Activated CD4-positive, alpha-beta T cell treated with anti-CD3 and anti-CD28 coated beads, Interleukin-2, Interleukin-6, amounts not matched to agents 100 ng/mL and 50 ng/mL, durations not matched to agents 16 hours and 8 hours (primary cell): ENCODE results near the gene GARIN5B.

Experiments
- DNase-seq: peaks from one replicate; pipeline ENCODE4 v3.0.0-alpha.2; 2020

GARIN5B gene

DNA sequence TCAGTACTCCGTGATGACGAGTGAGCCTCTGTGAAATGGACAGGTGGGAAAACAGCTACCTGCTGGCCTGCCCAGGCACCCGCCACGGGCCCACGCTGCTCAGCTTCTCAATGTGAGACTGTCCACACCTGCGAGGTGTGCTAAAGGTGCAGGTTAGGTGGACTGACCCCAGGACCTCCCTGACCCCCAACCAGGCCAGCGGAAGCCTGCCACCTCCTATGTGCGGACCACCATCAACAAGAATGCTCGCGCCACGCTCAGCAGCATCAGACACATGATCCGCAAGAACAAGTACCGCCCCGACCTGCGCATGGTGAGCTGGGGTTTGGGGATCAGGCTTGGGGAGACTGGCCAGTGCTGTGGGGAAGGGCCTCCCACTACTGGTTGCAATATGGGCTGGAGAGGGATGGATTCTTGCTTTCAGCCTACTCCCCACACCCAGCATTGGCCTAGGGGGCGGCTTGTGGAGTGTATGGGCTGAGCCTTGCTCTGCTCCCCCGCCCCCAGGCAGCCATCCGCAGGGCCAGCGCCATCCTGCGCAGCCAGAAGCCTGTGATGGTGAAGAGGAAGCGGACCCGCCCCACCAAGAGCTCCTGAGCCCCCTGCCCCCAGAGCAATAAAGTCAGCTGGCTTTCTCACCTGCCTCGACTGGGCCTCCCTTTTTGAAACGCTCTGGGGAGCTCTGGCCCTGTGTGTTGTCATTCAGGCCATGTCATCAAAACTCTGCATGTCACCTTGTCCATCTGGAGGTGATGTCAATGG, 24.9 kb upstream of the GARIN5B start:
- no peak for DNase-seq

DNA sequence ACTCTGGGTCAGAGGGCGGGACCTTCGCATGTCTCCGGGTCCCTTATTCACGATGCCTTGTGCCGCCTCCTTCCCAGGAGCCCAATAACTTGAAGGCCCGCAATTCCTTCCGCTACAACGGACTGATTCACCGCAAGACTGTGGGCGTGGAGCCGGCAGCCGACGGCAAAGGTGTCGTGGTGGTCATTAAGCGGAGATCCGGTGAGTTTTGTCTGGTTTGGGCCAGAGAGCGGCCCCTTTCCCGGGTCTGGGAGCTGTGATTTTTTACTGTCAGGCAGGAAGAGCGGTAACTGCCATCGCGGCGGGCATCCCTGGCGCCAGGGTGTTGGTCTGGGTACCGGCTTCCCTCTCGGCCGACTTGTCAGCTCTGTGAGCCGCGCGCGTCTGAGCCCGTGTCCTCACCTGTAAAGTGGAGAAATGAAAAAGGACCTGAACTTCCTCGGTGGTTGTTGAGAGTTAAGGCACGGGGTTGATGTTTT, 23.5 kb upstream of the GARIN5B start:
- DNase-seq, result no peak

DNA sequence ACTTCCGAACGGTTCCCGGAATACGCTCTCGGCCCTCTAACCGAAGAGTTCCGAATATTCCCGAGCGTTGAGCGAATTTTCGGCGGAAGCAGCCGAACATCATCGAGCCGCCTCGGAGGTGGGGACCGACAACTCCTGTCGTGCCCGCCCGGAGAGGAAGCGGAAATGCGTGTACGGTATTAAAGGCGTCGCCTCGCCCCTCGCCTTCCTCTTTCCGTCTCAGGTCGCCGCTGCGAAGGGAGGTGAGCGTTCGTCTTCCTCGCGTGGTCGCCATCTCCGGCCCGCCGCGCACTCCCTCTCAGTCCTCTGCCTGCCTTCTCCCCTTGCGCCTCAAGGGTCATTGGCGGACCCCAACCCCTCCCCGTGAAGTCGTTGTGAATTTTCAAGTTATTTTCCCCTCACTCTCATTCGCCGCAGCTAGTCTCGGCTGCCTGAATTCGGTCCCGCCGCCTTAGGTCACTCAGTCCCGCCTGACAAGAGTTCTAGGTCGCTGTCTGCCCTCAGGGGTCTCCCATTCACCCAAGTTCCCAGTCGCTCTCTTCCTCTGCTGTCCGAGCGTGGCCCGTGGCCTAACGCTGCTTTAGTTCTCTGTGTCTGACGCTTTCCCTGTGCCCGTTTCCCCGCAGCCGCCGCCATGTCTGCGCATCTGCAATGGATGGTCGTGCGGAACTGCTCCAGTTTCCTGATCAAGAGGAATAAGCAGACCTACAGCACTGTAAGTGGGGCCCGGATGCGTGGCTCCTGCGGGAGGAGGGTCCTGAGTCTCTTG, 22.8 kb upstream of the GARIN5B start, which contains the start of gene RPL28:
Gene RPL28 (plus strand): TSS at position 209 of the 769 bp plus-strand sequence. CDS start 426 bp downstream, at position 635.
- peak; percentile 99 for DNase-seq

DNA sequence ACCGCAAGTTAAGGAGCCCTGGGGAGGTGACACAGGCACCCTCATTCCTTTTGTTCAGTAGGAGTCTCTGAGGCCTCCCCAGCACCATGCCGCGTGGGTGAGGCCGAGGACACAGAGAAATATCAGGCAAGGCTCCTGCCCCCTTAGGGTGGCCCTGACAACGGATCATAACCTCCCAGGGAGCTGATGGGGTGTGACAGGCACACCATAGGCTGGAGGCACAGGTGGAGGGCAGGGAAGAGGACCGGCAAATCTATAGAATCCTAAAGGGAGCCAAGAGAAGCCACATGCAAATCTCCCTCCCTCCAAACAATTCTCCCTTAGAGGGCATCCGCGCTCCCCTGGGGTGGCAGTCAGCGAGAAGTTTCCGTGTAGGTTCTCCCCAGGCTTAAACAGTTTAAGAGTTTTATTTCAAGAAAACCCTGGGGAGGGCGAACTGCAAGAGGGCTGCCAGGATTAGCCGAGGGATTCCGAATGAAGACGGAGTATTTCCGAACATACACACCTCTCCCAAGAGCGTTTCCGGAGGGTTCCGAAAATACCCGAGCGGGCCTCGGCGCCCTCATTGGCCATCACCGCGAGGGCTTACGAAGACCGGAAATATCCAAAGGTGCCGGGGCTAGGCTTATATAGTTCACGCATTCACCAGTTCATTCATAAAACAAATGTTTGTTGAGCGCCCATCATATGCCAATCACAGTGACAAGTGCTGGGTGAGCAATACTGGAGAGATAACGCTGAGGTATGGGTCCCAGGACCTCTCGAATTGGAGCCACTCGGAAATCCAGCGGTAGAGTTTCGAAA, 22.1 kb upstream of the GARIN5B start:
- peak; percentile 98 for DNase-seq

DNA sequence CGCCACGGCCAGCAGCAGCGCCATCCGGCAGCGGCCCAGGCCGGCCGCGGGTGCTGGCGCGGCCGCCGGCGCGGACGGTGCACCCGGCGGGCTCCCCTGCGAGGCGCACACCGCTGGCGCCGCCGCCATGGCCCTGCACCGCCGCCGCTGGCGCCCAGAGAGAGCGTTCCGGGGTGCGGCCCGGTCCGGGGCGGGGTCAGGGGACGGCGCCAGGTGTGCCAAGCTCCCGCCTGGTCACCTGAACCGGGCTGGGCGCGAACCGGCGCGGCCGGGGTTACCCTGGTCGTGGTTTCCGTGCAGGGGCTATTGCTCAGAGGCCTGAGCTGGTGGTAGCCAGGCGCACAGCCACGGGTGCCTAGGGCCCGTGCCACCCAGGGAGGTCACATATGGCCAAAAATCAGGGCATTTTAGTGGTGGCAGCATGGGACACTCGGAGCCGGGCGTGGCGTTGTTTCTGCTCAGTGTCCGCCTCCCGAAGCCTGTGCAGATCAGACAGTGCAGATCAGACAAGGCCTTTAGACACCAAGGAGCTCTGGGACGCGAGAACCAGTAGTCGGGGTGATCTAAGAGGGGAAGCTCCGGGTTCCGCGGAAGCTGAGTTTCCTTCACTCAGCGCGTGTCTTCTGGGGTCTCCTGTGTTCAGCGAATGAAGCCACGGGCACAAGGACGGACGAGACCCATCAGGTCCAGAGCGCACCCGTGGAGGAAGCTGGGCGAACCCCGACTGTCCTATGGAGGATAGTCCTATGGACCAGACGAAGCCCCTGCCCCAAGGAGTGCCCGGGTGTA, 21.3 kb upstream of the GARIN5B start, which contains the start of gene TMEM238:
Gene TMEM238 (minus strand): TSS at position 162 of the 789 bp plus-strand sequence. CDS start 33 bp downstream, at position 129.
- DNase-seq, result peak; percentile 66

DNA sequence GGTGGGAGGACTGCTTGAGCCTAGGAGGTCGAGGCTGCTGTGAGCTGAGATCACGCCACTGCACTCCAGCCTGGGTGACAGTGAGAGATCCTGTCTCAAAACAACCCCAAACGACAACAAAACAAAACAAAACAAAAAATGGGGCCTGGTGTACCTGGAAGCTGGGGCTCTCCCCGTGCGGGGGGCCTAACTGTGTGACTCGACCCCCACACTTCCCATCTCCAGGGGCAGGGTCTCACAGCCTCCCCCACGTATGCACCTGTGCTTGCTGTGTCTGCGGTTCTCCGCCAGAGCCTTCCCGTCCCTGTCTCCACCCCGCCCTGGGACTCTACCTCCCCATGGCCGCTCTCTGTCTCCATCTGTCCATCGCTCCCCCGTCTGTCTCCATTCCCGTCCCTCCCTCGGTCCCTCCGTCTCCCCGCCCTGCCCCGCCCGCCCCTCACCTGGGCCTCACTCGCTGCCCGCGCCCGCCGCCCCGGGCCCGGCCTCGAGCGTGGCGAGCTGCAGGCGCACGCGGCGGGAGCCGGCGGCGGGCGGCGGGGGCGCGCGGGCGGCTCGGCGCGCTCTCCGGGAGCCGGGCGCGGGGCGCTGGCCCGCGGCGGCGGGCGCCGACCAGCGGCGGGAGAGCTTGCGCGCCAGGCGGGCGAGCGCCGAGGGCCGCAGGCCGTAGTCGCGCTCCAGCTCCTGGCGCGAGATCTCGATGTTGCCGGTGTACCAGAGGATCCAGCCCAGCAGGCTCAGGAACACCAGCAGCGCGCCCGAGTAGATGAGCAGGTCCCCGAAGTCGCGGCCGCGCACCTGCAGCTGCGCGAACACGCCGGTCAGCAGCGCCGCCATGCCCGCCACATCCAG, 20.4 kb upstream of the GARIN5B start:
- peak; percentile 68 for DNase-seq

DNA sequence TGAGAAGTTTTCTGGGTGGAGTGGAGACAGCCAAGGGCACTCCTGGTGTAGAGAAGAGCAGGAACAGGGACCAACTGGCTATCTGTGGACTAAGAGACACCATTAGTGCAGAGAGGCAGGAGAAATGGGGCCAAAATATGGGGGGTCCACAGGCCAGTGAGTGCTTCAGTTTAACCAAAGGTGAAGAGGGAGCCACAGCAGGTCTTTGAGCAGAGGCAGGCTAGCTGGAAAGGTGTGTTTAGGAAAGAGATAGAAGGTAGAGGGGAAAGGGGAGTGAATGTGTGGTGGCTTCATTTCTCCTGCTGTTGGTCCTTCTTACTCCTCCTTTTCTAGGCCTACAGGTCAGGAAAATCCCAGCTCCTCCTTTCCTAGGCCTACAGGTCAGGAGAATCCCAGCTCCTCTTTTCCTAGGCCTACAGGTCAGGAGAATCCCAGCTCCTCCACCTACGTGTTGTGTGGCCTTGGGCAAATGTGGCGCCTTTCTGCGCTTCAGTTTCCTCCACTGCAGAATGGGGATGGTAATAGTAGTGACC, 19.5 kb upstream of the GARIN5B start:
- DNase-seq, result no peak

DNA sequence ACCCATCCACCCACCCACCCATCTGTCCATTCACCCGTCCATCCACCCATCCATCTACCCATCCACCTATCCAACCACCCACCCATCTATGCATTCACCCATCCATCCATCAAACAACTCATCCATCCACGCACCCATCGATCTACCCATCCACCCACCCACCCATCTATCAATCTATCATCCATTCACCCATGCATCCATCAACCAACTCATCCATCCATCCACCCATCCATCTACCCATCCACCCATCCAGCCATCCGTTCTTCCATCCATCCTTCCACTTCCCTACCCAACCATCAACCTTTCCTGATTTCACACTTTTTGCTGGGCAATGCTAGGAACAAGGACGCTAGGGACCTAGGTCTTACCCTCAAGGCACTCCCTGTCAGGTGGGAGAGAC, 19.0 kb upstream of the GARIN5B start:
- no peak for DNase-seq

DNA sequence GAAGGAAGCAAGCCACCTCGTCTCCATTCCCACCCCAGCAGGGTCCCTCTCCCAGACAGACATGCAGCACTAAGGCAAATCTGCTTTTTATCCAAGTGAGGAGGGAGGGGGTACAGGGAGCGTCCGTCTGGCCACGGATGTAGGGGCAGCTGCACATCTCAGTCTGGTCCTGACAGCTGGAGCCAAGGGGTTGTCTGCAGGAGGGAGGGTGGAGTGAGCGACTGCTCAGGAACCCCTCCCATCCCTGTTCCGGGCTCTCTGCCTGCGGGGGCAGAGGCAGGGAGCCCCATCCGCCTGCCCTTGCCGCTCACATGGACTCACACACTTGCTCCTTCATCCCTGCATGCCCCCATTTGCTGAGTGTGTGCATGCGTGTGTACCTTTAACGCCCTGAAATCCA, 16.1 kb upstream of the GARIN5B start:
- no peak for DNase-seq

DNA sequence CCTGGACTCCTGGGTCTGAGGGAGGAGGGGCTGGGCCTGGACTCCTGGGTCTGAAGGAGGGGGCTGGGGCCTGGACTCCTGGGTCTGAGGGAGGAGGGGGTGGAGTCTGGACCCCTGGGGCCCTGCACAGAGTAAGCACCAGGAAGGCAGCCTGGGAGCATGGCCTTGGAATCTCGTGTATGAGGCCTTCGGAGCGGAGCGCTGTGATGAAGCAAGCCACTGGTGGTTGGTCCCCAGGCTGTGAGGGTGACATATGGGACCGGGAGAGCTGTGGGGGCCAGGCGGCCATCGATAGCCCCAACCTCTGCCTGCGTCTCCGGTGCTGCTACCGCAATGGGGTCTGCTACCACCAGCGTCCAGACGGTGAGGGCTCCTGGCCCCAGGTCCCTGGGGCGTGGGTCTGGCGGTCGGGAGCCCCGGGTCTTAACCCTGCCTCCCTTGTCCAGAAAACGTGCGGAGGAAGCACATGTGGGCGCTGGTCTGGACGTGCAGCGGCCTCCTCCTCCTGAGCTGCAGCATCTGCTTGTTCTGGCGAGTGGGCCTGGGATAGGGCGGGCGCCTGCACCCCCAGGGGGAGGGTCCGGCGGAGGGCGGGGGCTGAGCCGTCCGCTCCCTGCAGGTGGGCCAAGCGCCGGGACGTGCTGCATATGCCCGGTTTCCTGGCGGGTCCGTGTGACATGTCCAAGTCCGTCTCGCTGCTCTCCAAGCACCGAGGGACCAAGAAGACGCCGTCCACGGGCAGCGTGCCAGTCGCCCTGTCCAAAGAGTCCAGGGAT, 14.5 kb upstream of the GARIN5B start:
- DNase-seq, result no peak

DNA sequence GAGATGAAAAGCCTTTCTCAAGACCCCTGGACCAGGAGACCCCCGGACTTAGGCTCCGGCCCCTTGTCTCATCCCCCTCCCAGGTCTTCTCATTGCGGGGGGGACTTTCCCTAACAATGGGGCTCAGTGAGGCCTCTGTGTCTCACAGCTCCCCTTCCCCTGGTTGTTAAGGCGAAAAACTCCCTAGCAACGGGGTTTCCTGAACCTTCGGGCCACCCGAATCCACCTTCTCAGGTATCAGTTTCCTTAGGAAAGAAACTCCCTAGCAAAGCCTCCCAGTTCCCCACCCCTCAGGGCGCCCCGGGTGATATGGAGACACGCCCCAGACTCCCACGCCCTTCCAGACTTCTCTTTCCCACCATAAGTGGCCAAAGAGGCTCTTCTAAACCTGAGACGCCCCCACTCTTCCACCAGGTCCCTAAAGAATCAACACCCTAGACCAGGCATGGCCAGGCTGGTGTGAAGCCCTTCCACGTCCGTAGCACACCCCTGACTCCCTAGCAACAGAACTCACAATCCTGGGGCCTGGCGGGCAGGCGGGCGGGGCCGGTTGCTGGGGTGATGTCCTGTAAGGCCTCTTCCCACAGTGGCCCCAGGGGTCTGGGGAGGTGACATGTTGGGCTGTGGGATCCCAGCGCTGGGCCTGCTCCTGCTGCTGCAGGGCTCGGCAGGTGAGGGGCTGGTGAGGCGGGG, 13.3 kb upstream of the GARIN5B start, which contains the start of gene TMEM190:
Gene TMEM190 (plus strand): TSS at position 586 of the 693 bp plus-strand sequence. CDS start 28 bp downstream, at position 614.
- DNase-seq, result no peak

DNA sequence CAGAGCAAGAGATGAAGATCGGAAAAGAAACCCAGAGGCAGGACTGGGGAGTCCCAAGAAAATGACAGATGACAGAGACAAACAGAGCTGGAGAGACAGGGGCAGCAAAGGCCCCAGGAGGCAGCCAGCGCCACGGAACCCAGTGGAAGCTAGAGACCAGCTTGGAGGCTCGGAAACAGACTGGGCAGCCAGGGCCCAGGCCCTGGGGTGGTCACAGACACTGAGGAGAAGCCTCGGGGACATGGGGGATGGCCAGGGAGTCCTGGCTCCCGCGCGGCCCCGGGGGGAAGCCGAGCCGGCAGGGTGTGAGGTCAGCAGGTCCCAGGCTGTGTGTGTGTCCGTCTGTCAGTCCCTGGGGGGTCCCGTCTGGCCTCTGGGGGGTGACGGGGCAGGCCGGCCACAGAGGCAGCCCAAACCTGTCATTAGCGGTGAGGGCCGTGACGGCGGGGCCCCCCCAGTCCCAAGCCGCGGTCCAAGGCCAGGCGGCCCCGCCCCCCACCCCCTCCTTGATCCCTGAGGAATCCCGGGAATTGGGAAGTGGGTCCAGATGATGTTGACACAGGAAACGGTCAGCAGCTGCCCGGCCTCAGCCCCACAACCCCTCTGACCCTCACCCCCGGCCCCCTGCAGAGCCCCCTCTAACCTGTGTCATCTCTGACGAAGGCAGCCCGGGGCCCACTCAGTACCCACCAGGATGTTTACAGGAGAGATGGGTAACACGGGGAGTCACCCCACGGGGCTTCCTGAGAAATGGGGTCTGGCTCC, 11.1 kb upstream of the GARIN5B start:
- no peak for DNase-seq

DNA sequence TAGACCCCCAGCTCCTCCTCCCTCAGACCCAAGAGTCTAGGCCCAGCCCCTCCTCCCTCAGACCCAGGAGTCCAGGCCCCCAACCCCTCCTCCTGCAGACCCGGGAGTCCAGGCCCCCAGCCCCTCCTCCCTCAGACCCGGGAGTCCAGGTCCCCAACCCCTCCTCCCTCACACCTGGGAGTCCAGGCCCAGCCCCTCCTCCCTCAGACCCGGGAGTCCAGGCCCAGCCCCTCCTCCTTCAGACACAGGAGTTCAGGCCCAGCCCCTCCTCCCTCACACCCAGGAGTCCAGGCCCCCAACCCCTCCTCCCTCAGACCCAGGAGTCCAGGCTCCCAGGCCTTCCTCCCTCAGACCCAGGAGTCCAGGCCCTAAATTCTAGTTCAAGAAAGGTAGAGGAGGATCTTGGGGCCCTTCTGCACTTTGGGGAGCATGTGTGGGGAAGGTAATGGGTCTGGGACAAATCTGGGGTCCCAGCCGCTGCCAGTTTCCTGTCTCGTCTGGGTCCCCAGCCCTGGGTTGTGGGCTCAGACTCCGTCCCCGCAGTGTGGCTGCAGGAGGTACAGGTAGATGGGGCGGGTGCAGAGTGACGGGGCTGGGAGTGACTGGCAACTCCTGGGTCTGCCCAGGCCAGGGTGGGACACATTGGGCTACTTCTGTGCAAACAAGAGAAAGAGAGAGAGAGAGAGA, 10.4 kb upstream of the GARIN5B start:
- no peak for DNase-seq

DNA sequence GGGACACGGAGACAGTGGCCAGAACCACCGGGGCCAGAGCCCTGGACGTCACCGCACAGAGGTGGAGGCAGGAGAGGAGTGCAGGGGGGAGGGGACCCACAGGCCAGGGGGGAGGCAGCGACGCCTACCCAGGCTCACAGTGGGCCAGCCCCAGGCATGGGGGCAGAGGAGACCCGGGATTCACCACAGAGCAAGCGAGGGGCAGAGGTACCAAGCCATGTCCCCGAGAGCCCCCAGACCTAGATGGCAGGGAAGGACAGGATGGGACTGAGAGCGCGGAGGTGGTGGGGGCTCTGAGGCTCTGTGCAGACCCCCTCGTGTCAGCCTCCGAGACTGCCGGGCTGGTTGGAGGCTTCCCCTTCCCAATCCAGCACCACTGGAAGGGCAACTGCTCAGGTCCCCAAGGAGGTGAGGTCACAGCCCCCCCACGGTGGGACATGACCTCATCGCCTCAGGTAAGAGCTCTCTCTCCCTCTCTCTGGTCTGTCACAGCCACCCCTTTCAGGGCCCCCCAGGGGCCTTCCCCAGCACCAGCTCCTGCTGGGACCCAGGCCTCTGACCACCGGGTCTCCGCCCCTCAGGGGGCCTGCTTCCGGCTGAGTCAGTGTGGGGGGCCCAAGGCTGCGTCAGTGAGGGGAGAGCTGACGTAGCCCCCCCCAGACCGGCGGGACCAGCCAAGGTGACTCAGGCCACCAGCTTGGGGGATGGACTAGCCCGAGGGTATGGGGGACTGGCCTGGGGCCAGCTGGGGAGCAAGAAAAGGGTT, 9.4 kb upstream of the GARIN5B start:
- no peak for DNase-seq

DNA sequence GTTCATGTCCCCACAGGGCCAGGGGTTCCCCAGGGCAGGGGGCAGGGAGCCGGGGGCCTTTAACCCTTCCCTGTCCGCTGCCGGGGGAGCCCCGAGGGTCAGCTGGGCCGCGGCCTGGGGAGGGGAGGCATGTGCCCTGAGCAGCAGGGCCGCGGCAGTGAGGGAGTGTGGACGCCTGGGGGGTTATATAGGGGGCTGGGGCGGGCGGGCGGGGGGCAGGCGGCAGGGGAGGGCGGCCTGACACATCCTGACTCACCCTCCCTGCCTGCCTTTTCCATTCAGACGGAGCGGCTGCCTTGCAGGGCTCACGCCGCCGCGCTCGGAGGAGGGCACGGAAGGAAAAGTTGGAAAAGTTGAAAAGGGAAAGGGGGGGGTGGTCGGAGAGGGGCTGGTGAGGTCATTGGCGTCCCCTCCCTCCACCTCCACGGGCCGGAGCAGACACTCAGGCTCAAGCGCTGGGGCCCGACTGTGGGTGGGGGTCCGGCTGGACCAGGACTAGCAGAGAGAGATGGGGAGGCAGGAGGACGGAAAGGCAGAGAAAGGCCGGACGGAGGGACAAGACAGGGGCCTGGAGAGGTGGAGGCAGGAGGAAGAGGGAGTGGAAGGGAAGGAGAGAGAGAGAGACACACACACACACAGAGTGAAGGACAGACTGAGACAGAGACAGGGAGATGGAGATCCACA, 7.4 kb upstream of the GARIN5B start, which contains the start of gene IL11:
Gene IL11 (minus strand): TSS at position 159 of the 684 bp plus-strand sequence. CDS start 153 bp downstream, at position 6.
- DNase-seq, result no peak

DNA sequence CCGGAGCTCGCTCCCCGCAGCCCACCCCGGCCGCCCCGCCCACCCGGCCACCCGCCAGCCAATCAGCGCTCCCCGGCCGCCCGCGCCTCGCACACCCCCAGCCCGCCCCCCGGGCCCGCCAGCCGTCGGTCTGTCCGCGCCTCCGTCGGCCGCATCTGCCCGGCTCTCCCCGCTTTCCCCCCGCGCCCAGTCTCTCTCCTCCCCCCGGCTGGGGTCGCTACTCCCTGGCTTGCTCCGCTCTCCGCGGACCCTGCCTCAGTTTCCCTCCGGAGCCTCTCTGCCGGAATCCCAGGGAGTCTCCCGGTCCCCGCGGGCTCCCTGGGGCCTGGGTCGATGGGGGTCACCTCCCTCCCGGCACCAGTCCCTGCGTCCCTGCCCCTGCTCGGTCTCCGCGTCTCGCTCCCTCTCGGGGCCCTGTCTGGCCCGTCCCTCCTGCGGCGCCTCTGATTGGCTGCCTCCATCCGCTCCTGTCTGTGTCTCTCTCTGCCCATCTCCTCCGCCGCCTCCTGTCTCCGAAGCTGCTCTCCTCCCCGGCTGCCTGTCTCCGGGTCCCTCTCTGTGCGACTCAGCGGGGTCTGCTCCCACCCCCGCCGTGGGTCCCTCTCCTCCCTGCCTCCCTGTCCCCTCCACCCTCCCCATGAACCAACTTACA, 6.7 kb upstream of the GARIN5B start:
- no peak for DNase-seq
